ENCODE measurements around the gene OXLD1.

OXLD1 gene

DNA sequence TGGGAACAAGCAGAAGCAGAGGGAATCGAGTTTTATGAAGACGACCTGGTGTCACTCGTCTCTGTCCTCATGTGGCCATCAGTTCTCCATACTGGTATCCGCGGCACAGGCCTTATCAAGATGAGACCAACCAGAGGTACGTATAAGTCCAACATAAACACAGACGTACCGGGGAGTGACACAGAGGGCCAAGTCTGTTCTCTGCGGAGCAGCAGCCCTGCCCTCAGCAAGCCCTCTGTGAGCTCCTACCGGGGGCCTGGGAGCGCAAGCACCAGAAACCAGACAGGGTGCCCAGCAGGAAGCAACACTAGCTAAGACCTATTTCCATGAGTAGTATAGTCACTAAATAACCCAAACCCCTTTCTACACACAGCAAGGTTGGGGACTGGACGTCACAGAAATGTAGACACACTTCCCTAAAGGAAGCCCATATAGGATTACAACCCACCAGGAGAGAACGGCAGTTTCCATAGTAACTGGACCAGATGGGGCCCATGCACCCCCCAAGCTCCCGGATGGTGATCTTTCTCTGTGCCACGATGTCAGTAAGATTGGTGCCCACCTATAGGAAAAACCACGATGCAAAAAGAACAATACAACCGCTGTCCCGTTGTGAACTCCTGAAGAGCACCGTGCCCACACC, 16.3 kb upstream of the OXLD1 start:
- peak; percentile 26 for DNase-seq

DNA sequence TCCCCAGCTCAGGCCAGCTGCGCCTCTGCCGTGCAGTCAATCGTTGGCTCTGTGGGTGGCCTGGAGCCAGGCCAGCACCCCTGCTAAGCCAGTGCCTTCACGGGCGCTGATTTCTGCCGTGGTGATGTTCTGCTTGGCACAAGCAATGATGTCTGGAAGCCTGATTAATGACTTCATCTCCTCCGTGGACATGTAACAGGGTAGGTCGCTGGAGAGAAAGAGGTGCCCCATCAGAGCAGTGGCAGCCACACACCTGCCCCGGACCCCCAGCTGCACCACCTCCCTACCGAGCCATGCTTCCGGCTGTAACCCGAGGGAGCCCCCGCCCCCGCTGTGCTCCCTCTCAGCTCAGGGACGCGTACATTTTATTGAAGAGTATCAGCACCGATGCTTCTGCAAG, 15.3 kb upstream of the OXLD1 start:
- no peak for DNase-seq

DNA sequence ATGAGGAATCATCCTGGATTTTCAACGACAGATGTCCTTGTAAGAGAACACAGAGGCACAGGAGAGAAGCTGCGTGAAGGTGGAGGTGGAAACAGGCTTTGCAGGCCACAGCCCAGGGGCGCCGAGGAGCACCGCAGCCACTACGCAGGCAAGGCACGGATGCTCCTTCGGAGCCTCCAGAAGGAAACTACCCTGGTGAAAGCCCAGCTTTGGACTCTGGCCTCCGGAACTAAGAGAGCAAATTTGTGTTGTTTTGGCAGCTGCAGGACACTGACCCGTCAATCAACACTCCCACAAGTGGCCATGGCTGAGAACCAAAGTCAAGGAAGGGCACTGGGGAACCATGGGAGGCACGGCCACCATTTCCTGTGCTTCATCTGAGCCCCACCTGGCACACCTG, 13.7 kb upstream of the OXLD1 start:
- no peak for DNase-seq

GRCh38 chr17:81676906-81677305, 10.5 kb upstream of the OXLD1 start:
- no peak for DNase-seq

DNA sequence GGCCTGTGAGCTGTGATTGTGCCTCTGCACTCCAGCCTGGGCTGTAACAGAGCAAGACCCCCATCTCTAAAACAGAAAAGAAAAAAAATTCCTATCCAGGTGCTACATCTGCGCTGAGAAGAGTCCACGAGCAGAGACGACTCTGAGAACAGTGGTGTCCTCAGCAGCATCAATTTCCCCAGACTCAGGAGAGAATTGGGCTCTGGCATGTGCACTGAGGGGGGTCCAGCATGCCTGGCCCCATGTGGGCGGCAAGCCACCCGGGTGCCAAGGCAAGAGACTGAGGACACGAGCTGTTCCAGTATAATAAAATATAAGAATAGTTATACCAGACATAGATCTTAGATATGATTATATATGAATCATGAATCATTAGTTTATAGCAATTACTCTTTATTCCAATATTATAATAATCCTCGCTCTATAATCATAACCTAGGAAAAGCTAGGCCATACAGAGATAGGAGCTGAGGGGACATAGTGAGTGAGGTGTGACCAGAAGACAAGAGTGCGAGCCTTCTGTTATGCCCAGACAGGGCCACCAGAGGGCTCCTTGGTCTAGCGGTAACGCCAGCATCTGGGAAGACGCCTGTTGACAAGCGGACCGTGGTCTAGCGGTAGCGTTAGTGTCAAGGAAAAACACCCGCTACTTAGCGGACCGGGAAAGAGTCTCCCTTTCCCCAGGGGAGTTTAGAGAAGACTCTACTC, 9.3 kb upstream of the OXLD1 start:
- peak; percentile 55 for DNase-seq

DNA sequence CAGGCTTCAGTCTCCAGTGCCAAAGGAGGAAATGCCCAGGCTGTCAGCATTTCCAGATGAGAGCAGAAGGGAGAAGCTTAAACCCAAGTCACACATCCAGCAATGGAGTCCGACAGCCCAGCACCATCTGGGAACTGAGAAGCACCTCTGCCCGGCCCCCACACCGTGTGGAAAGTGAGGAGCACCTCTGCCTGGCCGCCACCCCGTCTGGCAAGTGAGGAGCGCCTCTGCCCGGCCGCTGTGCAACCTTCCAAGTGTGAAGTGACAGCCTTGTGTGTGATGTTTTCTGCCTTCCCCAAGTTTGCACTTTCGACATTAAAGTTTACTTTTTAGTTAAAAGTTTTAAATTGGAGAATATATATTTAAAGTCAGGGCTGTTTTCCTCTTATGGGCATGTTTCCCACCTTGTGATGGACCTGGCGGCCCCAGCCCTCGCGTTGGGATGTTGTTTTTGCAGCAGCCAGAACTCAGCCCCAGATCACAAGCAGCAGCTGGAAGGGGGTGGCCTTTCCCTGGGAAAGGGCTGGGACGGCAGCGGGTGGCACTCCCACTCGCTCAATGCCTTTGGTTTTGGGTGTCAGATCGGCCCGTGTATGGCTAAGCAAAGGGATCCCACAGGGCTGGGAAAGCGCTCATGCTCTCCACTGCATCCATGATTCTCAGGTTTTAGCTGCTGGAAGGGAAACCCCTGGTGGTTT, 7.3 kb upstream of the OXLD1 start:
- DNase-seq, result no peak

DNA sequence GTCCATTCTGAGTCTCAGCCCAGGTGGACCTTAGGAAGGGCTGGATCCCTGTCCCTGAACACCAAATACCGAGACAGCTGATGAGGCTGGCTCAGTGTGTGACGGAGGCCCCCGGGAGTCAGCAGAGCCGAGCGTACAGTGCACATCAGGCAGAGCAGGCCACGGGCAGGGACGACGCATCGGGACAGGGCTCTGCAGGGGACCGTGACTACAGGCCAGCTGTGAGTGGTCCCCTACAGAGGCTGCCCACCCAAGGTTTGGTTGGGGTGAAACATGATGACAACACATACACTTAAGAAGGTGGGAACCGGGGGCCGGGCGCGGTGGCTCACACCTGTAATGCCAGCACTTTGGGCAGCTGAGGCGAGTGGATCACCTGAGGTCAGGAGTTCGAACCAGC, 6.5 kb upstream of the OXLD1 start:
- DNase-seq, result no peak

DNA sequence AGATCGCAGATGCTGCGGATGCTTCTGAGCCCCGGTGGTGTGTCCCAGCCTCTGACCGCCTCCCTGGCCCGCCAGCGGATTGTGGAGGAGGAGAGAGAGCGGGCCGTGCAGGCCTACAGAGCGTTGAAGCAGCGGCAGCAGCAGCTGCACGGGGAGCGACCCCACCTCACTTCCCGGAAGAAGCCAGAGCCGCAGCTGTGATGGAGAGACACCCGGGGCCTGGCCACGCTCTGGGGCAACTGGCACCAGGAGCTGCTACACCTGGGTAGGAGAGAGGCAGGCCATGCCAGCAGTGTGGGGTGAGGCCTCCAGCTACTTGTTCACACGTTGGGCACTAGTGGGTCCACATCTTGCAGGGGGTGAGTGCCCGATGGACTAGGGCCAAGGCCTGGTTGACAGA, 6.1 kb upstream of the OXLD1 start:
- DNase-seq, result no peak

DNA sequence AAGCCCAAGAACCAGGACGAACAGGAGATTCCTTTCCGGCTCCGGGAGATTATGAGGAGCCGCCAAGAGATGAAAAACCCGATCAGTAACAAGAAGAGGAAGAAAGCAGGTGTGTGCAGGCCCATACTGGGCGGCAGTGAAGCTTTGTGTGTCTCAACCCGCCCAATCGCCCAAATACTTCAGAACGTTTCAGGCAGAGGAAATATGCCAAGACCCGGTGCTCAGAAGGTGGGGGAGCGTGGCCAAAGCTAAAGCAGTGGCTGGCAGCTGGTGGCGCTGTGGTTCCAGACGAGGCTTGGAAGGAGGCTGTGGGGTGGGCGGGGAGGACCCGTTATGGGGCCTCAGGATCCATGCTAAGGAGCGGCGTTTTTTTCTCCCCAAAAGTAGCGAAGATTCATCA, 1.3 kb upstream of the OXLD1 start:
- peak; percentile 66 for DNase-seq

DNA sequence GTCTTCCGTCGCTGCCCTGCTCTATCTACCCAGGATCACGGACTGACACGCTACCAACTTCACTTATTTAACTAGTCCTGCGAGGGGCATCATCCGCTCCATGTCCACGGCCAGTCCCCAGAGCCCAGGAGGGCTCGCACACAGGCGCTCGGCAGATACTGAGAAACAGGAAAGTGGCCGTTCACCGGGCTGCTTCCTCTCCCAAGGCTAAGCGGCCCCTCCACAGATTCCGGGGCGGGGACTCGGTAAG, 388 bp downstream of the OXLD1 start:
- peak; percentile 77 for DNase-seq

- DNase-seq, result peak; percentile 79
Observed at GRCh38 chr17:81665205-81666091, 957 bp downstream of the OXLD1 start.

DNA sequence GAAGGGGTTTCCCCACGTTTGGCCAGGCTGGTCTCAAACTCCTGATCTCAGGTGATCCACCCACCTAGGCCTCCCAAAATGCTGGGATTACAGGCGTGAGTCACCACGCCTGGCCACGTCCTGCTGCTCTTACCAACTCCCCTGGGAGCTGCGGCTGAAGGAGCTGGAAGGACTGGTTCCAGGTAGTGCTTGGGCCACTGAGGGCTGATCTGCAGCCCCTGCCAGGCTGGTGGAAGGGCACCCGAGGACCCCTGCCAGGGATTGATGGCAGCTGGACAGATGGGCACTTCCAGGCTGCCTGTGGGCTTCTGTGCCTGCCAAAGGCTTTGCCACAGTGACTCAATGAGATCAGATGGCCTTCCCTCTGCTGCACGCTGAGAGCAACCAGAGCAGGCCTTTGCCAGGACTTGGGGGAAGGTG, 2.3 kb downstream of the OXLD1 start:
- DNase-seq, result no peak

- no peak for DNase-seq
Observed at GRCh38 chr17:81662002-81662401, 4.4 kb downstream of the OXLD1 start.

DNA sequence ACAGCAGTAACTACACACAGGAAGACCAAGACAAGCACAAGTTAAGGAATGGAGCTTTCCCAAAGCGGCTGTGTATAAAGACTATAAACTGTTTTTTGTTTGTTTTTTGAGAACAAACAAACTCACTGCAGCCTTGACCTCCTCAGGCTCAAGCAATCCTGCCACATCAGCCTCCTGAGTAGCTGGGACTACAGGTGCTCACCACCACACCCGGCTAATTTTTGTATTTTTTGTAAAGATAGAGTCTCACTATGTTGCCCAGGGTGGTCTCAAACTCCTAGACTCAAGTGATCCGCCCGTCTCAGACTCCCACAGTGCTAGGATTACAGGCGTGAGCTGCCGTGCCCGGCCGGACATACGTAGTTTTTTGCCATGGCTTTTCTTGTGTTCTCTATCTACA, 6.0 kb downstream of the OXLD1 start:
- no peak for DNase-seq

GRCh38 chr17:81659038-81659437, 7.4 kb downstream of the OXLD1 start:
- no peak for DNase-seq

- DNase-seq, result peak; percentile 17
Observed at GRCh38 chr17:81656835-81657234, 9.6 kb downstream of the OXLD1 start.

- peak; percentile 53 for DNase-seq
Observed at GRCh38 chr17:81656118-81656743, 10.2 kb downstream of the OXLD1 start, which contains the start of gene PDE6G. TSS of gene PDE6G (minus strand) at chr17:81656542. CDS start at chr17:81653305, 3,237 bp downstream.

DNA sequence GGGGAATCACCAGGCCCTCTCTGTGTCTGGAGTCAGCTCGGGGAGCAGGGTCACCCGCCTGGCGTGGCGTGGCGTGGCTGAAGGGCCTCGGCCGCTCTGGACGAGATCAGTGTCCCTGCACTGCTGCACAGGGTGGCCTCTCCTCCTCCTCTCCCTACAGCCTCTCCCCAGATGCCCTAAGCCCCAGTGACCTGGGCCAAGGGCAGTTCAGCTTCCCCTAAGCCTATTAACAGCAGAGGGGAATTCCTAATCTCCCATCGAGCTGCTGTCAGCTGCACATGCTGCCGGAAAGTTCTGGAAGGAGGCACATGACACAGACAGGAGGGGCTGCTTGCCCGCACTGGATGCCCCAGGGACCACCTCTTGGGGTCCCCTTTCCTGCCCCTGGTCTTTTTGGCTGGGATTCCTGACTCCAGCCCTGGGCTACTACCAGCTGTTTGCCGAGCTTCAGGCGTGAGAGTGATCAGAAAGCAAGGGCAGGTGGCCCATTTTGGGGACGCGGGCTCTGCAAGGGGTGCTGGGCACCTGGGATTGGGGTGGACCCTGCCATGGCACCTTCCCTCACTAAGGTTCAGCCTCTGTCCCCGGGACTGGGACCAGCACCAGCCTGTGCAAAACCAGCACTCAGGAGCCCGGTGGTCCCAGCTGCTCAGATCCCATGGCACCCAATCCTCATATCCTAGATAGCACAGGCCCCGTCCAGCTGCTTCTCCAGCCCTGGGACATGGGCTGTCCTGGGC, 10.9 kb downstream of the OXLD1 start:
- DNase-seq, result no peak

- peak; percentile 80 for DNase-seq
Observed at GRCh38 chr17:81652906-81653771, 13.3 kb downstream of the OXLD1 start.

- peak; percentile 62 for DNase-seq
Observed at GRCh38 chr17:81651692-81652091, 14.7 kb downstream of the OXLD1 start.

GRCh38 chr17:81650951-81651350, 15.5 kb downstream of the OXLD1 start:
- no peak for DNase-seq
